HG02798 (cell line): ENCODE measurements around the gene MRAS.
A peak's percentile ranks its signal among the peaks of the same experiment; 100 is the strongest.
"Not testable (repeated sequence)": the region's sequence is repeated elsewhere in the genome, so short reads cannot be mapped to it uniquely, and the experiment has no call there.

Source experiments
- ATAC-seq: cut with Tn5 transposase; IDR thresholded peaks from one replicate; pipeline ENCODE4 v1.9.1; 2021; ENCODE audit warnings: mild to moderate bottlenecking; ENCODE audit not compliant: unreplicated experiment, poor library complexity

MRAS gene

DNA sequence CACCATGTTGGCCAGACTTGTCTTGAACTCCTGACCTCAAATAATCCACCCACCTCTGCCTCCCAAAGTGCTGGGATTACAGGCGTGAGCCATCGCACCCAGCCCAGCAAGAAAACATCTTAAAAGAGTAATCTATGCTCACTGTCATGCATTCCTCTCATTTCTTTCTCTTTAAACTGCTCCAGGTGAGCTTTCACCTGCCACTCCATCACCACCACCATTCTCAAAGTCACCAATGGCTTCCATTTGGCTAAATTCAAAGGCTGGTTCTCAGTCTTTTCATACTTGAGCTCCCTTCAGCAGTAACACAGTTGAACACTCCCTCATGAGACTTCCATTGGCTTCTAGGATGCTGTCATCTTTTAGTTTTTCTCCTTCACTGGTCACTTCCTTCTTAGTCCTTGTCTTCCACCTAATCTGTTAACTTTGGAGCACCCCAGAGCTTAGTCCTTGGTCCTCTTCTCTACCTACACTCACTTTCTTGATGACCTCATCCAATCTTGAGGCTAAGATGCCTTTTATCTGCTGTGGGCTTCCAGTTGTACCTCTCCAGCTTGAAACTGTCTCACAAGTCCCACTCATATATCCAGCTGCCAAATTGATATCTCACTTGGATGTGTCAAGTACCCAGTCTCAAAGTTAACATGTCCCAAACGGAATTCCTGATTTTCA is 59.0 kb downstream of the MRAS start:
- no peak for ATAC-seq

DNA sequence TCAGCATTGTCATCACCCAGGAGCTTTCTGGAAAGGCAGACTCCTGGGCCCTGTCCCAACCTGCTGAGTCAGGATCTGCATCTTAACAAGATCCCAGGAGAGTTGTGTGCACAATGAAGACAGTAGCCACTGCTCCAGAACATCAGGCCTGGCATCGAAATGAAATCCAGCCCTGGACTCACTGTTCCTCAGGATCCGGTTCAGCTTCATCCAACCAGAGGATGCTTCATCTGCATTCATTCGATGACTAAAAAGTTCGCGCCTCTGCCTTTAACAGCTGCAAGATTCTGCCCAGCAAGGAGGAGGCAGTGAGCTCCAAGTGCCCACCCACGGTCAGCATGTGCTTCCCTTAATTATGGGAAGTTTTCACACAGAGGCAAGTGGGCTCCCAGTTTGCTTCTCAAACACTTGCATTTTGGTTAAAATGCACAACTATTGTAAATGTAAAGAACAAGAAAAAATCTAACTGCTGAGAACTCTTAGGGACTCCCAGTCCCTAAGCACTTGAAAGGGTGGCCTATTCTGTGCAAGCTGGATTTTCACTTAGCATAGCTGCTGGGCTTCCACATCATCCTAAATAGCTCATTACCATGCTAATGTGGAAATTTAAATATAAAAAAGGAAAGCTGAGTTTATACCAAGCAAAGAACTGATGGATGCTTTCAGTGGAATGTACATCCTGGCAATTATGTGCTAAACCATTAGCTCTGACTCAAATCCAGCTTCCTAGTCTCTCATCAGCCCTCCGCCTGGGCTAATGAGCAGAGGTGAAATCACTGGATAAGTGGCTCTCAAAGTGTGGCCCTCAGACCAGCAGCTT is 60.6 kb downstream of the MRAS start:
- ATAC-seq, result no peak

DNA sequence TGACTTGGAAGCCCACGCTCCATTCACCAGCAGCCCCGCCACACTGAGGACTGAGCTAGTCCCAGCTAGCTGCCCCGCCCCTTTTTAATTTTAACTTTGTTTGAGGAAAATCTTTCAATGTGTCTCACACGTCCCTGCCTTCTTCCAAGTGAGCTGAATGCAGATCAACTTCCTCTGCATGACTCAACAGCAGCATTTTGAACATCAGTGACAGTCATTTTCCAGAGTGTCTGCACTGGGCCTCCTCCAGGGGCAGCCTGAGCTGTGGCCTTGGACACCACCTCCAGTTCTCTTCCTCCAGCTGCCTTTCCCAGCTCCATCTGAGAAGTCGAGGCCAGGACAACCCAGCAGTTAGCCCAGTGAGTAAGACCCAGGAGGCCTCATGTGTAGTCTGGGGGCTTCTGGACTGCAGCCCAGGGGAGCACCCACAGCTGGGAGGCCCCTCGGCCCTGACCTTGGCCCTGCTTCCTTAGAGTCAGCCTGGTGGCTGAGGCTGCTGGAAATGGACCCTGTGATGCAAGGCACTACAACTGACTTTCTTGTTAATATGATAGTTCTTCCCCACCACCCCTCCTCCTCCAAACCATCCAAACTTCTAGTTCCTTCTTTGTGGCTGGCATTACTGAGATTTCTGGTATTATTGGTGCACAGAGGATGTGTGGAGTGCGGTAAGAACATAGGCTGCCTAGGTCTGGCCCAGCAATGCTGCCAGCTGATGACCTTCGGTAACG is 64.6 kb downstream of the MRAS start:
- no peak for ATAC-seq

DNA sequence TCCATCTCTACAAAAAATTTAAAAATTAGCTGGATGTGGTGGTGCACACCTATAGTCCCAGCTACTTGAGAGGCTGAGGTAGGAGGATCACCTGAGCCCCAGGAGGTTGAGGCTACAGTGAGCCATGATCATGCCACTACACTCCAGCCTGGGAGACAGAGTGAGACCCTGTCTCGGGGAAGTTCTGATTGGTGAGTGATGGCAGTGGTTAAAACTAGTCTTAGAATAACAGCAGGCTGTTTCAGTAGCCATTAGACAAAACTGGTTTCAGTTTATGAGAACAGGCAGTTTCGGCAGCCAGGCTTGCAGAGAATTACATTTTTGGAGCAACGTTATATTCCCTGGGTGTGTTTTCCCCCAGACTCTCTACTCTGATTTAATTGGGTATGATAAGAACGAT is 67.9 kb downstream of the MRAS start:
- not testable (repeated sequence) for ATAC-seq

DNA sequence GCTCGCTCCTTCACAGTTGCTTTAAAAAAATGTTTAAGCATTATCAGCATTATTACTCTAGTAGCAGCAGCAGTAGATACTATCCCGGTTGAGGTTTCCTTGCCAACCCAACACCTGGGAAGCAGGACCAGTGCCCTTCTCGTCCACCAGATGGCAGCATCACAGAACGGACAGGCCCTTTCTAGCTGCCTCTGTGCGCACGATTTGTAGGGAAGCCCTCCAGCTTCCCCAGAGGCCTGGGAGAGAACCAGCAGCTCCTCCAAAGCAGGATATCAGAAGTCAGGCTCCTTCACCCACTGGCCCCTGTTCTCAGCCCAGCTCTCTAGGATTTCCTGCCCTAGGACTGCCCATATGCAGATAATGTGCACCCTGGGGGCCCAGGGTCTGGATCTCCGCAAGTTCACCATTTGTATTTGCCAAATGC is 69.2 kb downstream of the MRAS start:
- ATAC-seq, result peak; percentile 81

DNA sequence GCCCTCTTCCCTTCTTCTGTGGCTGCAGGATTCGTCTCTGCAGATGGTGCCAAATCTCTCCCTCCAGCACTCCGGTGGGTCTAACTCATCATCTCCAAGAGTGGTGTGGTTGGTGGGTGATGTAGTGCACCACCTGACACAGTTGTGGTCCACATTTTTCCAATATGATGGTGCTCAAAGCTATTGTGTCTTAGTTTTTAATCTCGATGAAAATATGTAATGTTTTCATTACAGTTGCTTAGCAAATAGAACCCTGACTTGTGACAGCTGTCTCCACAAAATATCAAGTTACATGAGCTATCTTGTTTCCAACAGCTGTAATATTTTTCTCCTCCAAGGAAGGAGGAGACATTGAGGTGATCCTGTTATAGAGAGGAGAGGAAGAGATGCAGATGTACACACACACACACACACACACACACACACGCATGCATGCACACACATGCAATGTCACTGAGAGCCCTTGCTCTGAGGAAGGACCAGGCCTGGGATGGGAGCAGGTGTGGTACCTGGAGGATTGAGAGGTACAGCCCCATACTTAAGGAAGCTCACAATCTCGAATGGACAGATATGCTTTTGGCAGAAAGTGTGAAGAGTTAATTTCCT is 70.3 kb downstream of the MRAS start:
- no peak for ATAC-seq

DNA sequence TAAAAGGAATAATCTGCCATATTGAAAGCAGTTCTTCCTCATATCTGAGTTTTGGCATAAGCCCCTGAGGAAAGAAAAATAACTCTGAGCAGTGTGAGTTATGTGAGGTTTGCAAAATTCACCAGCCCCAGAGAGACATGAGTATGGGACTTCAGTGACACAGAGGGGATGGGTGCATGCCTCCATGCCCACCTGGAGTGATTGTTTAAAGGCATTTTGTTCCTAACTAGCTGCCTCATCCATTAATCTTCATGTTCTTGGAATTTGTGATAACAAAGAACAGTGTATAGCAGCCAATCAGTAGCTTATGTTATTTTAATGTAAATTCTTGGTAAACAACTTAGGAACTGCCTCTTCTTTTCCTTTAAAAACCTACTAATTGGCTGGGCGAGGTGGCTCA is 74.9 kb downstream of the MRAS start:
- ATAC-seq, result no peak

DNA sequence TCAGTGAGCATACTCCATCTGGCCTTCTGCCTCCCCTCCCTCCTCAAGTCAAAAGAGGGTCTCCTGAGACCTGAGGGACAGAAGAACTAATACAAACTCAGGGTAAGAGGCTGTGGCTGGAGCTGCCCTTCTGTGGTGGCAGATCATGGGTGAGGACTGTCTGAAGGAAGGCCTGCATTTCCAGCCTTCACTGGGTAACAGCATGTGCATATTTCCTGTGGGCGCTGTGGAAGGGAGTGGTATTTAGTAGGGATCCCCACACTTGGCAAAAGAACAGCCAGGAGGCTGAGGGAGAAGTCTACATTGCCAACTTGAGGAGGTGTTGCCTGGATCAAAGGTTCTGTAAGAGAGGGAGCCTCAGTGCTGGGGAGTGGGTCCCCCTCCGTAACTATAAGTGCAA is 75.9 kb downstream of the MRAS start:
- no peak for ATAC-seq

DNA sequence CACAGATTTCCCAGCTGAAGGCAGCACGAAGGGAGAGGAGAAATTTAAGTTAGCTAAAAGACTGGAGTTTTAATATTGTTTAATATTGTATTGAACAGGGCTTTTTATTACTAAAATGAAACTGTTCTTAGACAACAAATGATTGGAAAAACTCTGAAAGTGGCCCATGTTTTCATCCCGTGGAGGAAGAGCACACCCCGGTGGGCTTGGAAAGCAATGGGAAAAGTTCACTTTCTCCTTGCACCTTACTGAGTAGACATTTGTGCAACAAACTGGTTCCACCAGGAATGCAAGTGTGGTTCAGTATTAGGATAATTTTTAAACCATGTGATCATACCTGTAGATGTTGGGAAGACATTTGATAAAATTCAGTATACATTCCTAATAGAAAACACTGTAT is 77.8 kb downstream of the MRAS start:
- no peak for ATAC-seq

DNA sequence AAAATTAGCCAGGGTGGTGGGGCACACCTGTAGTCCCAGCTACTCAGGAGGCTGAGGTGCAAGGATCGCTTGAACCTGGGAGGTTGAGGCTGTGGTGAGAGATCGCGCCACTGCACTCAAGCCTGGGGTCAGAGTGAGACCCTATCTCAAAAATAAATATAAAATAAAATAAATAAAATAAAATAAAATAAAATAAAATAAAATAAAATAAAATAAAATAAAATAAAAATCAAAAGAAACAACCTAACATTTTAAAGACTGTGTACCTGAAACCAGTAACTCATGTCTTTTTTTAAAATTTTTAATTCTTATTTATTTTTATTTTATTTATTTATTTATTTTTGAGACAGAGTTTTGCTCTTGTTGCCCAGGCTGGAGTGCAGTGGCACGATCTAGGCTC is 78.4 kb downstream of the MRAS start:
- ATAC-seq, result not testable (repeated sequence)

DNA sequence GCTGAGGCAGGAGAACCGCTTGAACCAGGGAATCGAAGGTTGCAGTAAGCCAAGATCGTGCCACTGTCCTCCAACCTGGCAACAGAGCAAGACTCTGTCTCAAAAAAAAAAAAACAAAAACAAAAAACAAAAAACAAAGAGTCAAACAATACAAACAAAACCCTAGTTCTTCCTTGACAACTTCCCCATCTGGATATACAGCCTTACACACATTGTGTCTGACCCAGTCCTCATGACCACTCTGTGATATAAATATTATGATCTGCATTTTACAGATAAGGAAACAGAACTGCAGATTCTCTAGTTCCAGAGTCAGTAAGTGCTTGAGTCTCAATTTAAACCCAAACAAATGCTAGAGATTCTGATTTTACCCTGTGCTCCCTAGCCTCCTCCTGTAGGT is 81.3 kb downstream of the MRAS start:
- ATAC-seq, result no peak

DNA sequence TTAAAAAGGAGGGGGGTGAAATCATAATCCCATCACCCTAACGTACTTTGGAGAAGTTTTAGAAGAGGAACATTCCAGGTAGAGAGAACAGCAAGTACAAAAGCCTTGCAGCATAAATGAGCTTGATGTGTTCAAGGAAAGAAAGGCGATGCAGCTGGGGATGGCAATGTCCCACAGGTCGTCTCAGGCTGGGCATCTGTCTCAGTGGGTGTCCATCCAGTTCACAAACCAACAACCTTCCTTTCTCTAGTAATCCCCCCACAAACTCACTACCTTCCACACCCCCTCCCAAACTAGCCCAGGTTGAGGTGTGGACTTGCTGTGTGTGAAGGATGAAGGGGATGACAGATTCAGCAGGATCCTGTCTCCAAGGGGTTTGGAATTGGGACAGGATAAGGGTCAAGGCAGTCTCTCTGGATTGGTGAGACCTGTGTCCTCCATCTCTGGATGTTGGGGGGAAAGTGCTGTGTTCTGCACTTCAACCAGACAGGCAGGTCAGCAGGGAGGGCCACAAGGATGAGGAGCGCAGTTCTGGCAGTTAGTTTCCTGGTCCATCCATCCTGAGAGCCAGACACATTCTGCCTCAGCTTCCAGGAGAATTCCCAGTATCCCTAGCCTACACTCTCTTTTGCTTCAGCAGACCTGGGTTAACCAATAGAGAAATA is 84.3 kb downstream of the MRAS start:
- no peak for ATAC-seq

DNA sequence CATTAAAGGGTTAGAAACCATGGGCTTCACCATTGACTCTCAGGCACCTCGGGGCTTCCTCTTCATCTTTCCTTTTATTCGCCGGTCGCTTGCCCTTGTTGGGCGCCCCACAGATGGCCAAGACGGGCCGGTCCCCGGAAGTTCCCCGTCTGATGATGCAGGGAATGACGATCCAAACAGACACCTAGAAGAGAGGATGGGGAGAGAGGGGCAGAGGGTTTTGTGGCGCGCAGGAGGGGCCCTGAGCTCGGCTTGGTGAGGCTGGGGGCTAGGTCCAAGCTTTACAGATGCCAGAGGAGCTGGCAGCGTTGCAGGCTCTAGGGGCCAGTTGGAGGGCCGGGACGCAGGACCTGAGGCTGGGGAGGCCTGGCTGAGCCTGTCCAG is 85.5 kb downstream of the MRAS start:
- no peak for ATAC-seq

DNA sequence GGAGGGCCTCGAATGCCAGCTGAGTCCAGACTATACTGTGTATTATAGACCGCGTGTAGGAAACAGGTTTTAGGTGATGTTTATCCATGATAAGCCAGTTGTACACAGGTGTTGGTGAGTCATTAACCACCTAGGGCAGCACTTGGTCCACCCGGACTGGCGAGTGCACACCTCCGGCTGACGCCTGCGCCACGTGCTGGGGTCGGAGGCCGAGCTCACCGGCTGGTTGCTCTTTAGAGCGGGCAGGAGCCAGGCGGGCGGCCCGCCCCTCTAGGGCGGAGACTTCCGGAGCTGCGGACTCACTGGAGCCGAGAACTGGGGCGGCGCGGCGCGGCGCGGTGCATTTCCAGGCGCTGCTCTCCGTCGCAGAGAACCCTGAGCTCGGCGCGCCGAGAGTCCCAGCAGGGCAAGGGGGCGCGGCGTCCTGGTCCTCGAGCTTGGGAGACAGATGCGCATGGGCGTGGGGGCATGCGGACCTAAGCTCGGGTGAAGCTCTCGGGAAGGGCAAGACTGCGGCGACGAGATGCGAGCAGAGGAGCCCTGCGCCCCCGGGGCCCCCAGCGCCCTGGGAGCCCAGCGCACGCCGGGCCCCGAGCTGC is 86.0 kb downstream of the MRAS start, which contains the start of gene ESYT3:
ESYT3 (plus strand) TSS at position 341 of the 599 bp plus-strand sequence; CDS start at position 524, 183 bp downstream.
- ATAC-seq, result peak; percentile 71

DNA sequence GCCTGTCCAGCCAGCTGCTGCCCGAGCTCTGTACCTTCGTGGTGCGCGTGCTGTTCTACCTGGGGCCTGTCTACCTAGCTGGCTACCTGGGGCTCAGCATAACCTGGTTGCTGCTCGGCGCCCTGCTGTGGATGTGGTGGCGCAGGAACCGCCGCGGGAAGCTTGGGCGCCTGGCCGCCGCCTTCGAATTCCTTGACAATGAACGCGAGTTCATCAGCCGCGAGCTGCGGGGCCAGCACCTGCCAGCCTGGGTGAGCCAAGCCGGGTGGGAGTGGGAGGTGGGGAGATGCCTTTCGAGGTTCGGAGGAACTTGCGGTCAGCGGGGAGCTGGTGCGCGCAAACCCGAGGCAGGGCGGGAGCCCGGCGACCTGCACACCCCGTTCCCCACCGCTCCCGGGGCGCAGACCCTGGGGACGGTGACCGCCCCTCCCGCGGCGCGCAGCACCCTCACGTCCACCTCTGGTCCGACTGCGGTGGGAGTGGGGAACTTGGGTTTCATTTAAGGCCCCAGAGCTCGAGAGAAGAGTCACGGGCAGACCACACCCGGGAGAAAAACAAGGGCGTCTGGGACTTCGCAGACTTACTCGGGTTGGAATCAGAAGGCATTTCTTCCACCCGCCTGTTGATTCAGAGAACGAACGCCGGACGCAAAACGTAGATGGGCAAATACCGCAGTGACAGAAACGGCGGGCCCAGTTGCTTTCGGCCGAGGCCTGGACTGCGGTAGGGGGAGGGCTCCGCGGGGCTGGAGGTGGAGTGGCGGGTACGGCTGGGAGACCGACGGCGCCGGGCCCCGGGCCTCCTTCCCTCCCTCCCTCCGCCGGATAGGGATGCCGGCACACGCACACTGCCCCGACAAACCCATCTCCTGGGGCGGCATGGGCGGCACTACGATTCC is 86.7 kb downstream of the MRAS start:
- ATAC-seq, result no peak

DNA sequence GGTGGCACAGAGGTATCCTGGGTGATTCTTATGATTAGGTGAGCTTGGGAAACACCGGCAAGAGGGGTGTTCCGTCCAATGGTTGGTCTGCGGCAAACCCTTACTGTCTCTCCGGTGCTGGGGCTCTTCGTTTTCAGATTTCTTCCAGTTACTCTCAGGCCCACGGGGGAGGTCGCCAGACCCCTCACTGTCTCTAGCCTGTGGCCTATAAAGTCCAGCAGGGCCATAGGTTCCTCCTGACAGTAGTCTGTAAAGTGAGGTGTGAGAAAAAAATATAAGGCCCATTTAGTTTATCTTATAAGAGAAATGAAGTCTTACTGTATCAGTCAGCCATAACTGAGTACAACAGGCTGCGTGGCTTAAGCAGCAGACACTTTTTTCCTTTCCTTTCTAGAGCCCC is 87.5 kb downstream of the MRAS start:
- no peak for ATAC-seq

DNA sequence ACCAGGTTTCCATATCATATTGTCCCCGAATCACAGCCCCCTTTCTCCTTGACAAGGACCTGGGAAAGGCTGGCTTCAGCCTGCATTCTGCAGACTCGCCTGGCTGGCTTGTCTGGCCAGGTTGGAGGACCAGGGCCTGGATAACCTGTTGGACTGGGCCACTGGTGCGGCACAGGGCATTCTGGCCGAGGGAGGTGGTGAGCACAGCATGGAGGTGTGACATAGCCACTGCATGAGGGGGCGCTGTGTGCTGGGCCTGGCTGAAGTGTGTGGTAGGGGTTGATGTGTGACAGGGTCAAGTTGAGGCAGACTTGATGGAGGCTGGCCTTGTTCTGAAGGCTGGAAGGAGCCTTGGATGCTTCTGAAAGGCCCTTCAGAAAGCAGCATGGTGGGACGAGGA is 88.9 kb downstream of the MRAS start:
- ATAC-seq, result no peak

DNA sequence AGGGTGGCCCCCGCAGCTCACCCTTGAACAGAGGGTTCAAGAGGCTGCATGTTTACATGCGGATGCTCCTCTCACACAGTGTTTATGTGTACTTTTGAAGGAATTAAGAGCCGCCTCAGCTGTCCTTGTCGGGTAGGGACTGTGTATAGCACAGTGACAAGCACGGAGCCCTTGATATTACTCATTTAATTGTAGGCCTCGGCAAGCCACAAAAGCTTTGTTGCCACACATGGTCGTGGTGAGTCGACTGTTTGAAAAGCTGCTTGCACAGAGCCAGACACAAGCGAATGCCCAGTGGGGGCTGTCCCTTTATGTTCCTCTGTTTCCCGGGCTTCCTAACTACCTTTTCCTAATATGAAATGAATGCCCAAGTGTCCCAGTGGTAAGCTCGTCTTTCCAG is 90.5 kb downstream of the MRAS start:
- ATAC-seq, result no peak

DNA sequence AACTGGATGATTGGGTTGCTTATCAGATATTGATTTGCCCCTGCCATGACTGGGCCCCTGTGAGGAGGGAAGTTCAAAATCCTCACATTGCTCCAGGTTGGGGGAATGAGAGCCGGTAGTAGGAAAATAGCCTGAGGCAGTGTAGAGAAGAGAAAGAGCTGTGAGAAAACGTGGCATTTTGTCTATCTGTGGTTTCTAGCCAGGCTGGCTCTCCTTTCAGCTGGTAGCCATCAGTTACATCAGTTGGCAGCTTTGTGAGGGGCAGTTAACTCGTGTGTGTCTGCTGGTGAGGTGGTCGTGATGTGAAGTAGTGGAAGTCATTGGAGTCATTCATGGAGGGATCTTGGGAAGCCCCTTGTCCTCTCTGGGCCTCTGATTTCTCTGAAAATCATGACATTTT is 91.3 kb downstream of the MRAS start:
- no peak for ATAC-seq
